Occipital lobe (tissue), 2 donors: Measurements from ENCODE around the gene TEX11. TPM values are rescaled to one million over a fixed set of nuclear protein-coding genes. Genes with fewer than 3 reads are reported as not detected.
"Not testable (repeated sequence)": the region's sequence is repeated elsewhere in the genome, so short reads cannot be mapped to it uniquely, and the experiment has no call there.

Experiments
- DNase-seq: peaks from one replicate; lab custom pipeline; 2025; lab: John Stamatoyannopoulos, UW
- total RNA-seq: library from RNA; depleted of rRNA; stranded (reverse); fragments of >200 nt; gene quantifications from one replicate; pipeline ENCODE4 v1.2.3, GENCODE V29; 2014

The TEX11 gene
- not detected for total RNA-seq

DNA sequence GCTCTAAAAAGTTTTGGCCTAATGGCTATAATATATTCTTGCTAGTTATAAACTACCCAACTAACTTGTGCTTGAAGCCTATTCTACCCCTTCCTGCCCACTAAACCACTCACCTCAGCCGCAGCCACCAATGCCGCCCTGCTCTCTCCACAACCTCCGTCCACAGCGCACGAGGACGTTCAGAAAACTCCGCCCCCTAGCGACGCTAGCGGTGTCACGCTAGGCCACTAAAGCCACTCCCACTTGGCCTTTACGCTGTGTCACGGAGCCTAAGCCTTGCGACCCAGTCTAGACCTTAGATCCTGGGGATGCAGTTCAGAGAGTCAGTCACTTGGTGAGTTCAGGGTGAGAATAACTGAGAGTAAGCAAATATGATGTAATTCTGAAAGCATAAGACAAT lies at the start of gene TEX11:
Gene TEX11 (minus strand): TSS at position 171 of the 400 bp plus-strand sequence. CDS start 922 bp downstream, outside the sequence.
- DNase-seq, result no peak

DNA sequence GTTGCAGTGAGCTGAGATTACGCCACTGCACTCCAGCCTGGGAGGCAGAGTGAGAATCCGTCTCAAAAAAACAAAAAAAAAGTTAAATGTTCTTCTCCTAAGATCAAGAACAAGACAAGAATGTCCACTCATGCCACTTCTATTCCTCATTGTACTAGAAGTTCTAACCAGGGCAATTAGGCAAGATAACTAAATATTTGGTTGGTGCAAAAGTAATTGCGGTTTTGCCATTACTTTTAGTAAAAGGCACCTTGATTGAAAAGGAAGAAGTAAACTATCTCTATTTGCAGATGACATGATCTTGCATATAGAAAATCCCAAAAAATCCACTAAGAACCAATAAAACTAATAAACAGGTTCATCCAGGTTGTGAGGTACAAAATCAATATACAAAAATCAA lies 46.4 kb upstream of the TEX11 start:
- DNase-seq, result no peak

DNA sequence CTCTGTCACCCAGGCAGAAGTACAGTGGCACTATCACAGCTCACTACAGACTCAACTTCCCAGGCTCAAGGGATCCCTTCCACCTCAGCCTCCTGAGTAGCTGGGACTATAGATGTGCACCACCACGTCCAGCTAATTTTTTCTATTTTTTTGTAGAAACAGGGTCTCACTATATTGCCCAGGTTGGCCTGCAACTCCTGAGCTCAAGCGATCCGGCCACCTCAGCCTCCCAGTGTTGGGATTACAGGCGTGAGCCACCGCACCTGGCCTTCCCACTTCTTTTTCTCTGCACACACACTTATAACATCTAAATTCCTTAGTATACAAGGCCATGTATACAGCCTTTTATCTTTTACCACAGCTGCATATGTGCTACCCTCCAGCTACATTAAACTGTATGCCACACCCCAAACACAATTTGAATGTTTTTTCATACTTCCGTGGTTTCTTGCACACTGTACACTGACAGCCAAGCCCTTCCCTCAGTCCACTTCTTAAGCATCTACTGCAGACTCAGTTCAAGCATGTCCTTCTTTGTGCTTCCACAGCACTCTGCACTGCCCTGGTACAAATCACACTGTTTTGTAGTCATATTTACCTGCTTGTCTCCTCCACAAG lies 15.9 kb upstream of the TEX11 start:
- DNase-seq, result no peak

- no peak for DNase-seq
Observed at GRCh38 chrX:70922774-70923473, 14.4 kb upstream of the TEX11 start.

DNA sequence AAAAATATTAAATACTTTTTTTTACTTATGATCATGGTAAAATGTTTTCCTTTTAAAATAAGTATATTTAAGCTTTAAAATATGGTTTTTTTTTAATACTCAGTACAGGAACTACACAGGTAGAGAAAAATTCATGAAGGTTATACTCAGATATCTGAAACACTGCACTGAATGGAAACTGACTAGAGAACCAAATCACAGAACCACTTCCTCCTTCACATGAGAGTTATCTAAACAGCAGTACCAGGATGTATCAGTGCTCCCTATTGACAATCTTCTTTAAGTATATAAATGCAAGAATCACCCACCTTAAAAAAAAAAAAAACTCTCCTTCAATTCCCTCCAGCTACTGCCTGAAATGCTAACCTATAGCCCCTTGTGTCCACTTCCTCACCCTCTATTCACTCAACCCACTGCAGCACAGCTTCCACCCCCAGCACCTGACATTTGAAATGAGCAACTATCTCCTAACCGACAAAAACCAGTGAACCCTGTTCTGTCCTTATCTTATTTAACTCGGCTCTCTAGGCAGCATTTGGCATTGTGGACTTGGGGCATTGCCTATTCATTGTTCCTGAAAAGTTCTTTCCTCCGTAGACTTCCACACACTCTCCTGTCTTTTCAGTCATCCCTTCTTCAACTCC lies 13.3 kb upstream of the TEX11 start:
- no peak for DNase-seq

DNA sequence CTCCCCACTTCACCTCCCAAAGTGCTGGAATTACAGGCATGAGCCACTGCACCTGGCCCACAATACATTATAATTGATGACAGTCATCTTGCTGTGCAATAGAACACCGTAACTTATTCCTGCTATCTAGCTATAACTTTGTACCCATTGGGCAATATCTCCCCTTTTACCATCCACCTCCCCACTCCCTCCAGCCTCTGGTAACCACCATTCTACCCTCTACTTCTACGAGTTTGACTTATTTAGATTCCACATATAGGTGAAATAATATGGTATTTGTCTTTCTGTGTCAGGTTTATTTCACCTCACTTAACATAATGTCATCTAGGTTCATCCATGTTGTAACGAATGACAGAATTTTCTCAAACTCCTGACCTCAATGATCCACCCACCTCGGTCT lies 8.2 kb upstream of the TEX11 start:
- no peak for DNase-seq

- no peak for DNase-seq
Observed at GRCh38 chrX:70907900-70908299, 611 bp downstream of the TEX11 start.

DNA sequence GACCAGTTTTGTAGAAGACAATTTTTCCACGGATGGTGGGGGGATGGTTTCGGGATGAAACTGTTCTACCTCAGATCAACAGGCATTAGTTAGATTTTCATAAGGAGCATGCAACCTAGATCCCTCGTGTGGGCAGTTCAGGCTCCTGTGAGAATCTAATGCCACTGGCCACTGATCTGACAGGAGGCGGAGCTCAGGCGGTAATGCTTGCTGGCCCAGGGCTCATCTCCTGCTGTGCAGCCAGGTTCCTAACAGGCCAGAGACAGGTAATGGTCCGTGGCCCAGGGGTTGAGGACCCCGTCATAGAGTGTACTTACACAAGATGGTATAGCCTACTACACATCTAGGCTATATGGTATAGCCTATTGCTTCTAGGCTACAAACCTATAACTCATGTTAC lies 7.0 kb downstream of the TEX11 start:
- no peak for DNase-seq

DNA sequence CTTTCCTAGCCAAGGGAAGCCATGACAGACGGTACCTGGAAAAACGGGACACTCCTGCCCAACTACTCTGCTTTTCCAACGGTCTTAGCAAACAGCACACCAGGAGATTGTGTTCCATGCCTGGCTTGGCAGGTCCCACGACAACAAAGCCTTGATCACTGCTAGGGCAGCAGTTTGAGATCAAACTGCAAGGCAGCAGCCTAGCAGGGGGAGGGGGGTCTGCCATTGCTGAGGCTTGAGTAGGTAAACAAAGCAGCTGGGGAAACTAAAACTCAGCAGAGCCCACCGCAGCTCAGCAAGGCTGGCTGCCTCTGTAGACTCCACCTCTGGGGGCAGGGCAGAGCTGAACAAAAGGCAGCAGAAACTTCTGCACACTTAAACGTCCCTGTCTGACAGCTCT lies 18.1 kb downstream of the TEX11 start:
- not testable (repeated sequence) for DNase-seq

GRCh38 chrX:70878902-70879301 lies 29.6 kb downstream of the TEX11 start:
- no peak for DNase-seq

- no peak for DNase-seq
Observed at GRCh38 chrX:70852294-70852693, 56.2 kb downstream of the TEX11 start.

DNA sequence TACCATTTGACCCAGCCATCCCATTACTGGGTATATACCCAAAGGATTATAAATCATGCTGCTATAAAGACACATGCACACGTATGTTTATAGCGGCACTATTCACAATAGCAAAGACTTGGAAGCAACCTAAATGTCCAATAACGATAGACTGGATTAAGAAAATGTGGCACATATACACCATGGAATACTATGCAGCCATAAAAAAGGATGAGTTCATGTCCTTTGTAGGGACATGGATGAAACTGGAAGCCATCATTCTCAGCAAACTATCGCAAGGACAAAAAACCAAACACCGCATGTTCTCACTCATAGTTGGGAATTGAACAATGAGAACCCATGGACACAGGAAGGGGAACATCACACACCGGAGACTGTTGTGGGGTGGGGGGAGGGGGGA lies 64.4 kb downstream of the TEX11 start:
- not testable (repeated sequence) for DNase-seq

- DNase-seq, result not testable (repeated sequence)
Observed at GRCh38 chrX:70843620-70844019, 64.9 kb downstream of the TEX11 start.

- no peak for DNase-seq
Observed at GRCh38 chrX:70834589-70834988, 73.9 kb downstream of the TEX11 start.

GRCh38 chrX:70826715-70827114 lies 81.8 kb downstream of the TEX11 start:
- no peak for DNase-seq

DNA sequence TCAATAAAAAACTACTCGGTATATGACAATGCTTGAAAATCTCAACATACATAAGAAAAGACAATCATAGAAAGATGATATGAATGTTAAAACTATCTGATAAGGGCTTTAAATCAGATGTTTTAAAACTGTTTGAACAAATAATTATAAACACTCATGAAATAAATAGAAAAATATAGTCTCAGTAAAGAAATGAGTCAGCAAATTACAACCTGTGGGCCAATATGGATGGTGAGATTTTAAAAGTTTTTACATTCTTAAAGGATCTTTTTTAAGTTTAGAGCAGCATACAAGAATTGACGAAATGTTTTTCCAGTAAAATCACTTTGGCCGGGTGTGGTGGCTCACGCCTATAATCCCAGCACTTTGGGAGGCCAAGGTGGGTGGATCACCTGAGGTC lies 83.1 kb downstream of the TEX11 start:
- no peak for DNase-seq

- DNase-seq, result no peak
Observed at GRCh38 chrX:70808942-70809940, 99.3 kb downstream of the TEX11 start.

DNA sequence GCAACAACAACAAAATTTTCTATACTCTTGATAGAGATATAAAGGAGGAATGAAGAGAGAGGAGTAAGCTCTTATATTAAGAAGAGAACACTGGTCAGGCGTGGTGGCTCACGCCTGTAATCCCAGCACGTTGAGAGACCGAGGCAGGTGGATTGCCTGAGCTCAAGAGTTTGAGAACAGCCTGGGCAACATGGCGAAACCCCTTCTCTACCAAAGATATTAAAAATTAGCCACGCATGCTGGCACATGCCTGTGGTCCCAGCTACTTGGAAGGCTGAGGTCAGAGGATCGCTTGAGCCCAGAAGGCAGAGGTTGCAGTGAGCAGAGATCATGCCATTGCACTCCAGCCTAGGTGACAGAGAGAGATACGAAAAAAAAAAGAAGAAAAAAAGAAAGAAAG lies 102.4 kb downstream of the TEX11 start:
- no peak for DNase-seq

DNA sequence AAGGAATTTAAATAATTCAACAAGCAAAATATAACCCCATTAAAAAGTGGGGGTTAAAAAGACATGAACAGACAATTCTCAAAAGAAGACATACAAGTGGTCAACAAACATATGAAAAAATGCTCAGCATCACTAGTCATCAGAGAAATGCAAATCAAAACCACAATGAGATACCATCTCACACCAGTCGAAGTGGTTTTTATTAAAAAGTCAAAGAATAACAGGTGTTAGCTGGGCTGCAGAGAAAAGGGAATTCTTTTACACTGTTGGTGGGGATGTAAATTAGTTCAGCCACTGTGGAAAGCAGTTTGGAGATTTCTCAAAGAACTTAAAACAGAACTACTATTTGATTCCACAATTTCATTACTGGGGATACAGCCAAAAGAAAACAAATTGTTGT lies 111.8 kb downstream of the TEX11 start:
- not testable (repeated sequence) for DNase-seq

GRCh38 chrX:70774223-70774622 lies 134.3 kb downstream of the TEX11 start:
- no peak for DNase-seq

DNA sequence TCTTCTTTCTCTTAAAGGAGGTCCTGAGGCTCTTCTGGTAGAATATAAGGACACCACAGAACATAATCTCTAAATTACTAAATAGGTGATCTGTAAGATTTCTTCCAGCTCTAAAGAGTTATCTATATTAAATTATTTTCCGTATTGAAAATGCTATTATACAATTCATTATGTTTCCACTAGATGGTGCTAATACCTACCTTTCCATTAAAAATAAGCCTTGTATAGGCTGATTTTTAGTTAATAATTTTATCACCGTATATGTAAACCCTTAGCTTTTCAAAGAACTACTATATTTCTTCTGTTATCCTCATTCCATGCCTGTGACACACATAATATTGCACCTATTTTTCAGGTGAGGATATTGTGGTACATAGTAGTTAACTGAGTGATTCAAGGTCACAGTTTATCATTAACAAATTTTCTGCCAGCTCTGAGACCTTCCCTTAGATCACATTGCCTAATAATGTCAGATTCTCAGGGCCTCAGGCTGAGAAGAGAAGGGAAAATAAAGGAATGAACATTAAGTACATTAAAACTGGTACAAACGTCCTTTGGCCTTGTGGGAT lies 138.8 kb downstream of the TEX11 start:
- no peak for DNase-seq
